Esophagus squamous epithelium (tissue), 5 donors: Measurements from ENCODE around the gene DHFR2. TPM values are rescaled to one million over a fixed set of nuclear protein-coding genes. Genes with fewer than 3 reads are reported as not detected.
A peak's percentile ranks its signal among the peaks of the same experiment; 100 is the strongest.

Experiments
- DNase-seq: peaks from one replicate; lab custom pipeline; 2025; lab: John Stamatoyannopoulos, UW
- H3K27ac ChIP-seq, 4 donors: fragments of 200-600 bp; sonication (generic); one replicate each; pipeline ENCODE4 v1.5.1; 2016 to 2019; ENCODE audit warnings: mild to moderate bottlenecking in 1 of 4
- H3K27me3 ChIP-seq, 4 donors: fragments of 200-600 bp; sonication (generic); 1 replicate in 3 of 4; 2 replicates in 1 of 4; pipeline versions ENCODE4 v1.5.1 to v1.6.0; 2017 to 2021; ENCODE audit warnings: antibody characterized with exemption in 1 of 4
- H3K36me3 ChIP-seq, 3 donors: fragments of 200-600 bp; sonication (generic); one replicate each; pipeline ENCODE4 v1.5.1; 2016 to 2019
- H3K4me1 ChIP-seq, 3 donors: fragments of 200-600 bp; sonication (generic); one replicate each; pipeline ENCODE4 v1.5.1; 2017 to 2019
- H3K4me3 ChIP-seq, 4 donors: fragments of 200-600 bp; sonication (generic); 1 replicate in 3 of 4; 2 replicates in 1 of 4; pipeline ENCODE4 v1.5.1; 2016 to 2019; ENCODE audit warnings: mild to moderate bottlenecking in 2 of 4, moderate library complexity in 1 of 4
- H3K9me3 ChIP-seq, 3 donors: fragments of 200-600 bp; sonication (generic); one replicate each; pipeline ENCODE4 v1.5.1; 2016 to 2019
- POLR2A ChIP-seq, 4 donors: fragments of 450-650 bp; IDR thresholded peaks; one replicate each; pipeline ENCODE4 v1.6.1; 2017; ENCODE audit warnings: antibody characterized with exemption in 4 of 4, mild to moderate bottlenecking in 4 of 4, moderate library complexity in 3 of 4
- WGBS, 2 donors: methylation state at CpG; one replicate each; pipeline ENCODE4 v1.1.5; 2018; 5-methylcytosine and 5-hydroxymethylcytosine counted together
- intact Hi-C: fragments of 100-400 bp; cut with DNase I; formaldehyde crosslinking; loops from one replicate; pipeline ENCODE4 v1.15.0; 2022
- total RNA-seq, 4 donors: library from RNA; depleted of rRNA; stranded (reverse); fragments of >200 nt; gene quantifications; one replicate each; pipeline ENCODE4 v1.1.0, GENCODE V29; 2016
- TF ChIP-seq, protein P1 (sequence below), 6 experiments: fragments of 450-650 bp in 4 of 6; fragments of 200-600 bp in 2 of 6; sonication (generic) in 2 of 6; IDR thresholded peaks; one replicate each; pipeline ENCODE4 v1.5.1; 2016 to 2019; ENCODE audit warnings: antibody characterized with exemption in 6 of 6, mild to moderate bottlenecking in 4 of 6, moderate library complexity in 4 of 6
- donor health status: DM: yes; HTN: yes; CAD: no.

The DHFR2 gene
- total RNA-seq, 4 donors from 2014 or later = 1.4 to 4.4 (median 3.8) TPM

DNA sequence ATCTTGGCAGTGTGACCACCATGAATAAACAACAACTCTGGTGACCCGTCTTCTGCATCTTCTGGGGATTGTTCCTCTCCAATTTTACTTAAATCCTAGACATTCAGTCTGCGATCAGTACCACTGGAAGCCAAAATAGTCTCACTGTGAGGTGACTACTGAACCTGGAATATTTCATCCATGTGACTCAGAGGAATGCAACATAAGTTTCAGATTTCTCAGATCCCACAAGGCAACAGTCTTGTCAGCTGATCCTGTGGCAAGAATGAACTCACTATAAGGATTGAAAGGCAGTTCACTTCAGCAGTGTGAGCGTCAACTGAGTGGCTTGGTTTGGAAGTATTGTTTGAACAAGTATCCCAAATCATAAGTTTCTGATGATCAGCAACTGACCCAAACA lies 13.3 kb upstream of the DHFR2 start:
- H3K36me3 ChIP-seq = peaks cover 0 to 44% (median 0%) of the 10 kb centered on the region in 3 donors
- peaks cover 0 to 7% (median 0%) of the 10 kb centered on the region in 3 donors for H3K4me1 ChIP-seq
- WGBS, 2 donors = 90 to 92% methylated on average over 3 of the region's 3 CpGs
- H3K9me3 ChIP-seq = no peaks in the 10 kb centered on the region
- H3K27ac ChIP-seq = no peak overlapping the region
- intact Hi-C loops = no loop called here
- H3K27me3 ChIP-seq = no peaks in the 10 kb centered on the region
- no peak for DNase-seq
- H3K4me3 ChIP-seq = no peak overlapping the region
- TF ChIP-seq, protein P1, sequence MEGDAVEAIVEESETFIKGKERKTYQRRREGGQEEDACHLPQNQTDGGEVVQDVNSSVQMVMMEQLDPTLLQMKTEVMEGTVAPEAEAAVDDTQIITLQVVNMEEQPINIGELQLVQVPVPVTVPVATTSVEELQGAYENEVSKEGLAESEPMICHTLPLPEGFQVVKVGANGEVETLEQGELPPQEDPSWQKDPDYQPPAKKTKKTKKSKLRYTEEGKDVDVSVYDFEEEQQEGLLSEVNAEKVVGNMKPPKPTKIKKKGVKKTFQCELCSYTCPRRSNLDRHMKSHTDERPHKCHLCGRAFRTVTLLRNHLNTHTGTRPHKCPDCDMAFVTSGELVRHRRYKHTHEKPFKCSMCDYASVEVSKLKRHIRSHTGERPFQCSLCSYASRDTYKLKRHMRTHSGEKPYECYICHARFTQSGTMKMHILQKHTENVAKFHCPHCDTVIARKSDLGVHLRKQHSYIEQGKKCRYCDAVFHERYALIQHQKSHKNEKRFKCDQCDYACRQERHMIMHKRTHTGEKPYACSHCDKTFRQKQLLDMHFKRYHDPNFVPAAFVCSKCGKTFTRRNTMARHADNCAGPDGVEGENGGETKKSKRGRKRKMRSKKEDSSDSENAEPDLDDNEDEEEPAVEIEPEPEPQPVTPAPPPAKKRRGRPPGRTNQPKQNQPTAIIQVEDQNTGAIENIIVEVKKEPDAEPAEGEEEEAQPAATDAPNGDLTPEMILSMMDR (IDR thresholded peaks at IDR 0.05) = no peak
- no peak for TF ChIP-seq POLR2A (IDR thresholded peaks at IDR 0.05)

GRCh38 chr3:94071713-94072284 lies 9.1 kb upstream of the DHFR2 start:
- H3K27me3 ChIP-seq = no peaks in the 10 kb centered on the region
- H3K4me1 ChIP-seq = no peaks in the 10 kb centered on the region
- H3K4me3 ChIP-seq = no peak overlapping the region
- no peak for TF ChIP-seq POLR2A (IDR thresholded peaks at IDR 0.05)
- TF ChIP-seq, protein P1 (IDR thresholded peaks at IDR 0.05) = no peak
- no peak for DNase-seq
- intact Hi-C loops = no loop called here
- H3K36me3 ChIP-seq = peaks cover 0 to 49% (median 0%) of the 10 kb centered on the region in 3 donors
- no peak overlapping the region for H3K27ac ChIP-seq
- H3K9me3 ChIP-seq = no peaks in the 10 kb centered on the region
- 81 to 89% methylated on average over 4 of the region's 4 CpGs for WGBS, 2 donors

DNA sequence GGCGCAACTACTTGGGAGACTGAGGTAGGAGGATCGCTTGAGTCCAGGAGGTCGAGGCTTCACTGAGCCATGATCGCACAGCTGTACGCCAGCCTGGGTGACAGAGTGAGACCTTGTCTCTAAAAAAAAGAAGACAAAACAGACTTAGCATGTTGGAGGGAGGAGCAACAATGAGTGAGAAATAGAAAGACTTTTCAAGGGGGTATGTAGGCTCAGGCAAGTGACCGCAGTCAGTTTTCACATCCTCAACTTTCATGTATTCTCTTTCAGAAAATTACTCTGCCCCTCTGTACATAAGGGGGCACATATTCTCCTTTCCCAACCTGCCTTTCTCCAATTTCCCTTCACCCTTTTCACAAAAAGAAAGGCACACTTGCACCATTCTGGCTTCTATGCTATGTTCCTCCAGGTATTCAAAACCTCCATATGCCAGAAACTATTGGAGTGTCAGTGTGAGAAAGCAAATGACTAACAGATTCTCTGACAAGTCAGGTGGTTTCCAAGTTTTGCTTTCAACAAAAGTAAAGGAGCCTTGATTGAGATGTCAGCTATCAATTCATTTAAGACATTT lies 7.7 kb upstream of the DHFR2 start:
- peaks cover 0 to 8% (median 6%) of the 10 kb centered on the region in 3 donors for H3K4me1 ChIP-seq
- H3K4me3 ChIP-seq = no peak overlapping the region
- WGBS, 2 donors = 89 to 98% methylated on average over 6 of the region's 6 CpGs
- no peaks in the 10 kb centered on the region for H3K27me3 ChIP-seq
- H3K9me3 ChIP-seq = no peaks in the 10 kb centered on the region
- no peak overlapping the region for H3K27ac ChIP-seq
- no peak for TF ChIP-seq POLR2A (IDR thresholded peaks at IDR 0.05)
- TF ChIP-seq, protein P1 (IDR thresholded peaks at IDR 0.05) = no peak
- intact Hi-C loops = no loop called here
- peaks cover 0 to 46% (median 0%) of the 10 kb centered on the region in 3 donors for H3K36me3 ChIP-seq
- no peak for DNase-seq

- TF ChIP-seq, protein P1 (IDR thresholded peaks at IDR 0.05) = peak; percentile 28 to 63 (median 47)
- no peak for TF ChIP-seq POLR2A (IDR thresholded peaks at IDR 0.05)
- WGBS, 2 donors = 46 to 52% methylated on average over 4 of the region's 4 CpGs
- intact Hi-C loops = loop anchor here (10.0 kb wide), 1 partner anchor 65 kb away; no protein-coding TSS in a partner anchor
- no peak for DNase-seq
- no peak overlapping the region for H3K4me3 ChIP-seq
- H3K36me3 ChIP-seq = peaks cover 0 to 46% (median 0%) of the 10 kb centered on the region in 3 donors
- no peak overlapping the region for H3K27ac ChIP-seq
- H3K9me3 ChIP-seq = no peaks in the 10 kb centered on the region
- H3K27me3 ChIP-seq = no peaks in the 10 kb centered on the region
- peaks cover 0 to 19% (median 13%) of the 10 kb centered on the region in 3 donors for H3K4me1 ChIP-seq
Observed at GRCh38 chr3:94069194-94069813, 6.6 kb upstream of the DHFR2 start.
